ENCODE results near the gene HNMT. TPM values are rescaled to one million over a fixed set of nuclear protein-coding genes. Genes with fewer than 3 reads are reported as not detected.

The HNMT gene
- polyA plus RNA-seq, 1 of the 3 experiments (the other 2 are of a cell fraction) = 1.8 TPM

GRCh38 chr2:137928547-137929518, 35.4 kb upstream of the HNMT start:
- no peak overlapping the region for H3K9ac ChIP-seq
- peak overlapping the region; percentile 49 to 89; a peak in 3 of 4 replicates for H3K27ac ChIP-seq (ENCODE audit: low read depth in 2 of 2, low read length in 1 of 2)
- CTCF ChIA-PET = interaction anchor here (1.2 to 1.8 kb wide), 3 partner anchors 8 to 858 kb away, joined by 4 to 10 read pairs (median 4); no protein-coding TSS in a partner anchor
- whole genome bisulfite sequencing (ENCODE audit: low lambda C conversion rate) = 52% methylated on average over 4 of the region's 4 CpGs
- peaks cover 9% of the 10 kb centered on the region for H3F3A ChIP-seq (replicated peaks; ENCODE audit: insufficient read depth)
- H3K4me2 ChIP-seq = no peak overlapping the region; the same call in 1 of the 2 replicates
- peak; percentile 1 for DNase-seq
- no peak overlapping the region for H3K4me3 ChIP-seq (ENCODE audit: low read depth in 2 of 2, low read length in 1 of 2)
- POLR2A ChIA-PET = no interaction called here
- no peaks in the 10 kb centered on the region for H3K36me3 ChIP-seq (replicated peaks in 1 of 2; ENCODE audit: control insufficient read depth in 1 of 2, insufficient read depth in 2 of 2, low read length in 1 of 2)
- H3K27me3 ChIP-seq (ENCODE audit: insufficient read depth) = no peaks in the 10 kb centered on the region
- no peaks in the 10 kb centered on the region for H3K9me3 ChIP-seq
- TF ChIP-seq, protein P1, sequence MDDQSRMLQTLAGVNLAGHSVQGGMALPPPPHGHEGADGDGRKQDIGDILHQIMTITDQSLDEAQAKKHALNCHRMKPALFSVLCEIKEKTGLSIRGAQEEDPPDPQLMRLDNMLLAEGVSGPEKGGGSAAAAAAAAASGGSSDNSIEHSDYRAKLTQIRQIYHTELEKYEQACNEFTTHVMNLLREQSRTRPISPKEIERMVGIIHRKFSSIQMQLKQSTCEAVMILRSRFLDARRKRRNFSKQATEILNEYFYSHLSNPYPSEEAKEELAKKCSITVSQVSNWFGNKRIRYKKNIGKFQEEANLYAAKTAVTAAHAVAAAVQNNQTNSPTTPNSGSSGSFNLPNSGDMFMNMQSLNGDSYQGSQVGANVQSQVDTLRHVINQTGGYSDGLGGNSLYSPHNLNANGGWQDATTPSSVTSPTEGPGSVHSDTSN (IDR thresholded peaks at IDR 0.05) = peak; percentile 85
- TF ChIP-seq MEF2A (IDR thresholded peaks at IDR 0.05; ENCODE audit: borderline replicate concordance, low read depth) (no peak), EZH2phosphoT487 (IDR thresholded peaks at IDR 0.05; ENCODE audit: borderline replicate concordance, low read depth) (no peak), NRF1 (IDR thresholded peaks at IDR 0.05; ENCODE audit: low read depth, low read length) (no peak), MXI1 (IDR thresholded peaks at IDR 0.05; ENCODE audit: low read depth, low read length) (no peak), JUND (IDR thresholded peaks at IDR 0.05) (peak; percentile 65), FOXM1 (IDR thresholded peaks at IDR 0.05; ENCODE audit: low read depth) (0 out of 2 replicates have a peak, but pooled peaks have one; percentile 45), CHD2 (IDR thresholded peaks at IDR 0.05; ENCODE audit: low read length, partially characterized antibody) (no peak), MAX (IDR thresholded peaks at IDR 0.05; ENCODE audit: low read depth) (0 out of 2 replicates have a peak, but pooled peaks have one; percentile 27), TCF12 (IDR thresholded peaks at IDR 0.05) (peak; percentile 94), POLR2AphosphoS5 (IDR thresholded peaks at IDR 0.05; ENCODE audit: low read depth, low read length) (peak; percentile 36; the same call in 1 of the 2 replicates), RAD21 (IDR thresholded peaks at IDR 0.05; ENCODE audit: low read length) (no peak), RCOR1 (IDR thresholded peaks at IDR 0.05; ENCODE audit: low read length) (no peak), EP300 (IDR thresholded peaks at IDR 0.05; ENCODE audit: borderline replicate concordance in 1 of 2, low read depth in 1 of 2, low read length in 1 of 2) (peak in 1 of 2 experiments; percentile 65; a peak in 1 of 4 replicates), RXRA (IDR thresholded peaks at IDR 0.05; ENCODE audit: borderline replicate concordance, low read depth) (peak; percentile 77; the same call in 1 of the 2 replicates), FOSL2 (IDR thresholded peaks at IDR 0.05; ENCODE audit: borderline replicate concordance, low read depth) (peak; percentile 53; the same call in 1 of the 2 replicates), TEAD4 (IDR thresholded peaks at IDR 0.05; ENCODE audit: borderline replicate concordance, insufficient read depth) (peak; percentile 92), NFIC (IDR thresholded peaks at IDR 0.05; ENCODE audit: borderline replicate concordance) (peak; percentile 57)
- TF ChIP-seq, protein P2, sequence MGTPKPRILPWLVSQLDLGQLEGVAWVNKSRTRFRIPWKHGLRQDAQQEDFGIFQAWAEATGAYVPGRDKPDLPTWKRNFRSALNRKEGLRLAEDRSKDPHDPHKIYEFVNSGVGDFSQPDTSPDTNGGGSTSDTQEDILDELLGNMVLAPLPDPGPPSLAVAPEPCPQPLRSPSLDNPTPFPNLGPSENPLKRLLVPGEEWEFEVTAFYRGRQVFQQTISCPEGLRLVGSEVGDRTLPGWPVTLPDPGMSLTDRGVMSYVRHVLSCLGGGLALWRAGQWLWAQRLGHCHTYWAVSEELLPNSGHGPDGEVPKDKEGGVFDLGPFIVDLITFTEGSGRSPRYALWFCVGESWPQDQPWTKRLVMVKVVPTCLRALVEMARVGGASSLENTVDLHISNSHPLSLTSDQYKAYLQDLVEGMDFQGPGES (IDR thresholded peaks at IDR 0.05; ENCODE audit: low read depth, low read length) = no peak
- TF ChIP-seq, protein P3, sequence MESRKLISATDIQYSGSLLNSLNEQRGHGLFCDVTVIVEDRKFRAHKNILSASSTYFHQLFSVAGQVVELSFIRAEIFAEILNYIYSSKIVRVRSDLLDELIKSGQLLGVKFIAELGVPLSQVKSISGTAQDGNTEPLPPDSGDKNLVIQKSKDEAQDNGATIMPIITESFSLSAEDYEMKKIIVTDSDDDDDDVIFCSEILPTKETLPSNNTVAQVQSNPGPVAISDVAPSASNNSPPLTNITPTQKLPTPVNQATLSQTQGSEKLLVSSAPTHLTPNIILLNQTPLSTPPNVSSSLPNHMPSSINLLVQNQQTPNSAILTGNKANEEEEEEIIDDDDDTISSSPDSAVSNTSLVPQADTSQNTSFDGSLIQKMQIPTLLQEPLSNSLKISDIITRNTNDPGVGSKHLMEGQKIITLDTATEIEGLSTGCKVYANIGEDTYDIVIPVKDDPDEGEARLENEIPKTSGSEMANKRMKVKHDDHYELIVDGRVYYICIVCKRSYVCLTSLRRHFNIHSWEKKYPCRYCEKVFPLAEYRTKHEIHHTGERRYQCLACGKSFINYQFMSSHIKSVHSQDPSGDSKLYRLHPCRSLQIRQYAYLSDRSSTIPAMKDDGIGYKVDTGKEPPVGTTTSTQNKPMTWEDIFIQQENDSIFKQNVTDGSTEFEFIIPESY (IDR thresholded peaks at IDR 0.05; ENCODE audit: borderline replicate concordance, low read depth) = peak; percentile 60; the same call in 1 of the 2 replicates
- peaks cover 0 to 2% of the 10 kb centered on the region in 2 experiments; a peak in 1 of 4 replicates for H3K4me1 ChIP-seq (ENCODE audit: control insufficient read depth in 1 of 2, insufficient read depth in 2 of 2, low read depth in 1 of 2, low read length in 1 of 2)
- H4K20me1 ChIP-seq (ENCODE audit: insufficient read depth) = no peaks in the 10 kb centered on the region
- H3K79me2 ChIP-seq (ENCODE audit: insufficient read depth) = no peaks in the 10 kb centered on the region
- H2AFZ ChIP-seq (ENCODE audit: low read depth) = no peak overlapping the region
- H3K9me2 ChIP-seq = no peaks in the 10 kb centered on the region

All from SK-N-SH (cell line).